ENCODE results near the gene SMYD4.

DNA sequence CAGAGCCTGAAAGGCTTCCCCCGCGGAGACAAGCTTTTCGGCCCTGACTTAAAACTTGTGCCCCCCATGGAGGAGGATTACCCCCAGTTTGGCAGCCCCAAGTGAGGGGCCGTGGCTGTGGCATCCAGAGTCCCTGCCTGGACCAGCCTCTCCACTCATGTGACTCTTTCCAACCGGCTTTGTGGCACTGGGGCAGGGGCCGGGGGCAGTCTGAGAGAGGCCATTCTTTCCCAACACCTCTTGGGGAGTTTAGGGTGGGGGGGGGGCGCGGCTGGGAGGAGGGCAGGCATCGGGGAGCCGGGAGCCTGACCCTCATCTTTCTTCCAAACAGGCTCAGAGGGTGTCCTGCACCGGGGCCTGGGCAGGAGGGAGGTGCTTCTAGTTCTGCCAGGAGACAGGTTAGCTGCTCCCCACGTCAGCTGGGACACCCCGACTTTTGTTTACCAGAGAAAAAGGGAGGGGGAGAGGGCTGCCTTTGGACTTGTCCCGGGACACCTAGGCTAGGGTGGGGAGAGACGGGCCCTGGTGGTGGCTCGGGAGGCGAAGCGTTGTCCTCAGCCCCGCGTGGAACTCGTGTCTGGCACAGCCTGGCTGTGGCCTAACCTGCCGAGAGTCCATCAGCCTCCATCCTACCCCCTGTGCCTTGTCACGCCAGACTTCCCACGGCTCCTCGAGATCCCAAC is 75.1 kb downstream of the SMYD4 start:
- TF ChIP-seq, protein P1, sequence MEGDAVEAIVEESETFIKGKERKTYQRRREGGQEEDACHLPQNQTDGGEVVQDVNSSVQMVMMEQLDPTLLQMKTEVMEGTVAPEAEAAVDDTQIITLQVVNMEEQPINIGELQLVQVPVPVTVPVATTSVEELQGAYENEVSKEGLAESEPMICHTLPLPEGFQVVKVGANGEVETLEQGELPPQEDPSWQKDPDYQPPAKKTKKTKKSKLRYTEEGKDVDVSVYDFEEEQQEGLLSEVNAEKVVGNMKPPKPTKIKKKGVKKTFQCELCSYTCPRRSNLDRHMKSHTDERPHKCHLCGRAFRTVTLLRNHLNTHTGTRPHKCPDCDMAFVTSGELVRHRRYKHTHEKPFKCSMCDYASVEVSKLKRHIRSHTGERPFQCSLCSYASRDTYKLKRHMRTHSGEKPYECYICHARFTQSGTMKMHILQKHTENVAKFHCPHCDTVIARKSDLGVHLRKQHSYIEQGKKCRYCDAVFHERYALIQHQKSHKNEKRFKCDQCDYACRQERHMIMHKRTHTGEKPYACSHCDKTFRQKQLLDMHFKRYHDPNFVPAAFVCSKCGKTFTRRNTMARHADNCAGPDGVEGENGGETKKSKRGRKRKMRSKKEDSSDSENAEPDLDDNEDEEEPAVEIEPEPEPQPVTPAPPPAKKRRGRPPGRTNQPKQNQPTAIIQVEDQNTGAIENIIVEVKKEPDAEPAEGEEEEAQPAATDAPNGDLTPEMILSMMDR (conservative IDR thresholded peaks at IDR 0.05): no peak
- no peak for TF ChIP-seq EZH2 (IDR thresholded peaks at IDR 0.05; ENCODE audit: low read depth)

Data from PC-9 (cell line).